Measurements from ENCODE around the gene MTM1.

Gene MTM1

DNA sequence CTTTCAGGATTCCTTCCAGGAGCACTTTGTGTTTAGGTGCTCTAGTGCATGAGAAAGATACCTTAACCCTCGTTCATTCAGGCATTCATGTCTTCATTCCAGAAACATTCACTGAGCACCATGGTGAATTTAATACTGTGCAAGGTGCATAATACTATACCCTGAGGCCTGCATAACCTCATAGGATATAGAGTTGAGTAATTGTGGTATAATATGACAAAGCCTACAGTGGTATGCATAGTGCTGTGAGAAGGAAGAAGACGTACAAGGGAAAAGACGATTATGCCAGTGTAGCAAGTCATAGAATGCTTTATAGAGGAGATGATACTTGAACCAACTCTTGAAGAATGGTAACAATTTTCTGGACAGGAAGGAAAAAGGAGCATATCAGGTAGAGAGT, 34.3 kb downstream of the MTM1 start:
- Histone ChIP-seq H3K4me3 (ENCODE audit: insufficient read depth, low read length, poor library complexity, severe bottlenecking) (no peak overlapping the region), H3K9ac (ENCODE audit: low read length) (no peak overlapping the region), H3K36me3 (ENCODE audit: low read length) (no peaks in the 10 kb centered on the region), H3F3A (ENCODE audit: insufficient read depth) (no peaks in the 10 kb centered on the region), H3K27ac (ENCODE audit: low read depth, low read length) (no peak overlapping the region), H4K20me1 (ENCODE audit: low read depth, low read length) (no peaks in the 10 kb centered on the region), H3K9me2 (replicated peaks; ENCODE audit: insufficient read depth, low read length) (no peaks in the 10 kb centered on the region), H3K9me3 (ENCODE audit: insufficient read depth, low read length) (no peaks in the 10 kb centered on the region), H2AFZ (ENCODE audit: low read depth, low read length, severe bottlenecking) (no peak overlapping the region), H3K79me2 (ENCODE audit: insufficient read depth, low read length) (no peaks in the 10 kb centered on the region), H3K4me2 (ENCODE audit: low read depth, low read length, poor library complexity, severe bottlenecking) (no peak overlapping the region), H3K27me3 (ENCODE audit: low read length) (no peaks in the 10 kb centered on the region)
- TF ChIP-seq, protein P1, sequence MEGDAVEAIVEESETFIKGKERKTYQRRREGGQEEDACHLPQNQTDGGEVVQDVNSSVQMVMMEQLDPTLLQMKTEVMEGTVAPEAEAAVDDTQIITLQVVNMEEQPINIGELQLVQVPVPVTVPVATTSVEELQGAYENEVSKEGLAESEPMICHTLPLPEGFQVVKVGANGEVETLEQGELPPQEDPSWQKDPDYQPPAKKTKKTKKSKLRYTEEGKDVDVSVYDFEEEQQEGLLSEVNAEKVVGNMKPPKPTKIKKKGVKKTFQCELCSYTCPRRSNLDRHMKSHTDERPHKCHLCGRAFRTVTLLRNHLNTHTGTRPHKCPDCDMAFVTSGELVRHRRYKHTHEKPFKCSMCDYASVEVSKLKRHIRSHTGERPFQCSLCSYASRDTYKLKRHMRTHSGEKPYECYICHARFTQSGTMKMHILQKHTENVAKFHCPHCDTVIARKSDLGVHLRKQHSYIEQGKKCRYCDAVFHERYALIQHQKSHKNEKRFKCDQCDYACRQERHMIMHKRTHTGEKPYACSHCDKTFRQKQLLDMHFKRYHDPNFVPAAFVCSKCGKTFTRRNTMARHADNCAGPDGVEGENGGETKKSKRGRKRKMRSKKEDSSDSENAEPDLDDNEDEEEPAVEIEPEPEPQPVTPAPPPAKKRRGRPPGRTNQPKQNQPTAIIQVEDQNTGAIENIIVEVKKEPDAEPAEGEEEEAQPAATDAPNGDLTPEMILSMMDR (IDR thresholded peaks at IDR 0.05; ENCODE audit: insufficient read depth, low read length, poor library complexity, severe bottlenecking): no peak
- TF ChIP-seq EZH2phosphoT487 (conservative IDR thresholded peaks at IDR 0.05; ENCODE audit: low read length): no peak

DNA sequence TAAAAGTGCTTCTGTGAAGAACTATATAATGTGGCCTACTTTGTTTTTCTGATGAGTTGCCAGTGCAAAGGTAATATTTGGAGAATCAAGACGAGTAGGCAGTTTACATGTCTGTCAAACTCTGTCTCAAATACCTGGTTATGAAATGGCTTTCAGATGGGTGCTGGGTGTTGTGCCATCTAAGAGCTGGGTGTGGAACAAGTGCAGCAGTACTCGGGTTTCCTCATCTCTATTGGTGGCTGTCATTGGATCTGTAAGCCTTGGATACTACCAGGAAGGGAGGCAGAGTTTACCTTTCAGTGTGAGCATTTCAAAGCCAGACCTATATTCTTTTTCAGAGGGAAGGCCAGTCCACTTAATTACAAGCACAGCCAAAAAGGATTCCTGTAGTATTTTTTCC, 37.2 kb downstream of the MTM1 start:
- H3F3A ChIP-seq (ENCODE audit: insufficient read depth): no peaks in the 10 kb centered on the region
- H3K27ac ChIP-seq (ENCODE audit: low read depth, low read length): no peak overlapping the region
- no peaks in the 10 kb centered on the region for H4K20me1 ChIP-seq (ENCODE audit: low read depth, low read length)
- H3K27me3 ChIP-seq (ENCODE audit: low read length): no peaks in the 10 kb centered on the region
- no peak for TF ChIP-seq EZH2phosphoT487 (conservative IDR thresholded peaks at IDR 0.05; ENCODE audit: low read length)
- TF ChIP-seq, protein P1 (IDR thresholded peaks at IDR 0.05; ENCODE audit: insufficient read depth, low read length, poor library complexity, severe bottlenecking): no peak
- H3K9me2 ChIP-seq (replicated peaks; ENCODE audit: insufficient read depth, low read length): no peaks in the 10 kb centered on the region
- H2AFZ ChIP-seq (ENCODE audit: low read depth, low read length, severe bottlenecking): no peak overlapping the region
- no peaks in the 10 kb centered on the region for H3K9me3 ChIP-seq (ENCODE audit: insufficient read depth, low read length)
- no peaks in the 10 kb centered on the region for H3K36me3 ChIP-seq (ENCODE audit: low read length)
- no peak overlapping the region for H3K9ac ChIP-seq (ENCODE audit: low read length)
- no peak overlapping the region for H3K4me3 ChIP-seq (ENCODE audit: insufficient read depth, low read length, poor library complexity, severe bottlenecking)
- no peaks in the 10 kb centered on the region for H3K79me2 ChIP-seq (ENCODE audit: insufficient read depth, low read length)
- H3K4me2 ChIP-seq (ENCODE audit: low read depth, low read length, poor library complexity, severe bottlenecking): no peak overlapping the region

DNA sequence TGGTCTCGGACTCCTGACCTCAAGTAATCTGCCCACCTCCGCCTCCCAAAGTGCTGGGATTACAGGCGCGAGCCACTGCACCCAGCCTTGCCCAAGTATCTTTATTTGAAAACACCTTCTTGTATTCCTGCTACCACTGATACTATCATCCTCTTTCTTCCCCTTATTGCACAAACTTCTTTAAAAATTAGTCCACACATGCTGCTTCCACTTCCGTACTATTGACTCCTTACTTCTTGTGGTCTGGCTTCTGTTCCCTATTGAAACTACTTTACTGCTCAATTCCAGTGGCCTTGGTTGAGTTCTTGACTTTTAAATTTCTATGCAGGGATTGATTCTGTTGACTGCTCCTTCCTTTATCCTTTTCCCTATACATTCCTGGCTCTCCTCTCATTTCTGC, 38.8 kb downstream of the MTM1 start:
- H3K27me3 ChIP-seq (ENCODE audit: low read length): no peaks in the 10 kb centered on the region
- H3K9ac ChIP-seq (ENCODE audit: low read length): no peak overlapping the region
- no peak overlapping the region for H2AFZ ChIP-seq (ENCODE audit: low read depth, low read length, severe bottlenecking)
- TF ChIP-seq EZH2phosphoT487 (conservative IDR thresholded peaks at IDR 0.05; ENCODE audit: low read length): no peak
- TF ChIP-seq, protein P1 (IDR thresholded peaks at IDR 0.05; ENCODE audit: insufficient read depth, low read length, poor library complexity, severe bottlenecking): no peak
- no peak overlapping the region for H3K4me3 ChIP-seq (ENCODE audit: insufficient read depth, low read length, poor library complexity, severe bottlenecking)
- H3F3A ChIP-seq (ENCODE audit: insufficient read depth): no peaks in the 10 kb centered on the region
- no peaks in the 10 kb centered on the region for H3K36me3 ChIP-seq (ENCODE audit: low read length)
- no peaks in the 10 kb centered on the region for H3K79me2 ChIP-seq (ENCODE audit: insufficient read depth, low read length)
- no peaks in the 10 kb centered on the region for H4K20me1 ChIP-seq (ENCODE audit: low read depth, low read length)
- no peaks in the 10 kb centered on the region for H3K9me2 ChIP-seq (replicated peaks; ENCODE audit: insufficient read depth, low read length)
- H3K27ac ChIP-seq (ENCODE audit: low read depth, low read length): no peak overlapping the region
- no peaks in the 10 kb centered on the region for H3K9me3 ChIP-seq (ENCODE audit: insufficient read depth, low read length)
- H3K4me2 ChIP-seq (ENCODE audit: low read depth, low read length, poor library complexity, severe bottlenecking): no peak overlapping the region

Data from SU-DHL-6 (cell line).